ENCODE results near the gene UBA5.
"Not testable (repeated sequence)": the region's sequence is repeated elsewhere in the genome, so short reads cannot be mapped to it uniquely, and the experiment has no call there.

UBA5 gene

GRCh38 chr3:132637590-132637989 lies 22.5 kb upstream of the UBA5 start:
- Histone ChIP-seq H3K9me3 (ENCODE audit: control extremely low read depth in 1 of 5, control insufficient read depth in 4 of 5, insufficient read depth in 2 of 5, low read depth in 1 of 5, low read length in 4 of 5) (no peaks in the 10 kb centered on the region), H3K36me3 (ENCODE audit: control insufficient read depth in 4 of 4, insufficient read depth in 4 of 4, low read length in 3 of 4) (peaks cover 0 to 19% (median 11%) of the 10 kb centered on the region in 4 experiments), H3K4me1 (ENCODE audit: control extremely low read depth in 1 of 4, control insufficient read depth in 4 of 4, insufficient read depth in 4 of 4, low read length in 3 of 4) (no peaks in the 10 kb centered on the region), H3K27ac (ENCODE audit: insufficient read depth in 1 of 2, low read depth in 1 of 2, low read length in 2 of 2, poor library complexity in 1 of 2, severe bottlenecking in 2 of 2) (no peak overlapping the region), H3K27me3 (replicated peaks in 2 of 5; ENCODE audit: control insufficient read depth in 4 of 5, insufficient read depth in 5 of 5, low read length in 4 of 5) (no peaks in the 10 kb centered on the region), H3K4me3 (ENCODE audit: control insufficient read depth in 1 of 7, extremely low read depth in 1 of 7, insufficient read depth in 4 of 7, low read depth in 2 of 7, low read length in 6 of 7) (no peak overlapping the region)
- WGBS (ENCODE audit: insufficient coverage): no CpG with 5 or more reads among the region's 1 CpG
- no peak for DNase-seq
- ChIA-PET CTCF (interaction anchor here (1.9 to 6.7 kb wide), 2 partner anchors 101 to 111 kb away, joined by 5 to 179 read pairs; no protein-coding TSS in a partner anchor), POLR2A (no interaction called here)

GRCh38 chr3:132638706-132639105 lies 21.4 kb upstream of the UBA5 start:
- peaks cover 0 to 3% (median 1%) of the 10 kb centered on the region in 4 experiments for H3K4me1 ChIP-seq (ENCODE audit: control extremely low read depth in 1 of 4, control insufficient read depth in 4 of 4, insufficient read depth in 4 of 4, low read length in 3 of 4)
- CTCF ChIA-PET: interaction anchor here (1.0 to 6.7 kb wide), 6 partner anchors 8 to 112 kb away, joined by 3 to 179 read pairs (median 4); no protein-coding TSS in a partner anchor
- POLR2A ChIA-PET: no interaction called here

GRCh38 chr3:132641427-132641826 lies 18.7 kb upstream of the UBA5 start:
- not testable (repeated sequence) for H3K27me3 ChIP-seq (replicated peaks in 2 of 5; ENCODE audit: control insufficient read depth in 4 of 5, insufficient read depth in 5 of 5, low read length in 4 of 5); H3K4me1 ChIP-seq (ENCODE audit: control extremely low read depth in 1 of 4, control insufficient read depth in 4 of 4, insufficient read depth in 4 of 4, low read length in 3 of 4); DNase-seq; H3K27ac ChIP-seq (ENCODE audit: insufficient read depth in 1 of 2, low read depth in 1 of 2, low read length in 2 of 2, poor library complexity in 1 of 2, severe bottlenecking in 2 of 2); H3K4me3 ChIP-seq (ENCODE audit: control insufficient read depth in 1 of 7, extremely low read depth in 1 of 7, insufficient read depth in 4 of 7, low read depth in 2 of 7, low read length in 6 of 7); H3K9me3 ChIP-seq (ENCODE audit: control extremely low read depth in 1 of 5, control insufficient read depth in 4 of 5, insufficient read depth in 2 of 5, low read depth in 1 of 5, low read length in 4 of 5)
- 100% methylated on average over 2 of the region's 2 CpGs for WGBS (ENCODE audit: insufficient coverage)
- POLR2A ChIA-PET: interaction anchor here (0.6 to 1.2 kb wide), 3 partner anchors 101 to 192 kb away, joined by 3 to 6 read pairs (median 4); no protein-coding TSS in a partner anchor
- peaks cover 0 to 15% (median 8%) of the 10 kb centered on the region in 4 experiments for H3K36me3 ChIP-seq (ENCODE audit: control insufficient read depth in 4 of 4, insufficient read depth in 4 of 4, low read length in 3 of 4)
- CTCF ChIA-PET: interaction anchor here (0.9 to 6.7 kb wide), 17 partner anchors 10 to 284 kb away, joined by 3 to 179 read pairs (median 4); no protein-coding TSS in a partner anchor

More at GRCh38 chr3:132638706-132639105, 21.4 kb upstream of the UBA5 start:
- H3K27me3 ChIP-seq (replicated peaks in 2 of 5; ENCODE audit: control insufficient read depth in 4 of 5, insufficient read depth in 5 of 5, low read length in 4 of 5): no peaks in the 10 kb centered on the region
- DNase-seq: no peak
- no peaks in the 10 kb centered on the region for H3K9me3 ChIP-seq (ENCODE audit: control extremely low read depth in 1 of 5, control insufficient read depth in 4 of 5, insufficient read depth in 2 of 5, low read depth in 1 of 5, low read length in 4 of 5)
- H3K27ac ChIP-seq (ENCODE audit: insufficient read depth in 1 of 2, low read depth in 1 of 2, low read length in 2 of 2, poor library complexity in 1 of 2, severe bottlenecking in 2 of 2): no peak overlapping the region
- peaks cover 0 to 19% (median 11%) of the 10 kb centered on the region in 4 experiments for H3K36me3 ChIP-seq (ENCODE audit: control insufficient read depth in 4 of 4, insufficient read depth in 4 of 4, low read length in 3 of 4)
- no peak overlapping the region for H3K4me3 ChIP-seq (ENCODE audit: control insufficient read depth in 1 of 7, extremely low read depth in 1 of 7, insufficient read depth in 4 of 7, low read depth in 2 of 7, low read length in 6 of 7)

GRCh38 chr3:132641837-132642538 lies 18.1 kb upstream of the UBA5 start:
- DNase-seq: peak; percentile 45 to 72 (median 62)

GRCh38 chr3:132642539-132642847 lies 17.6 kb upstream of the UBA5 start:
- no peaks in the 10 kb centered on the region for H3K9me3 ChIP-seq (ENCODE audit: control extremely low read depth in 1 of 5, control insufficient read depth in 4 of 5, insufficient read depth in 2 of 5, low read depth in 1 of 5, low read length in 4 of 5)
- no peak overlapping the region for H3K4me3 ChIP-seq (ENCODE audit: control insufficient read depth in 1 of 7, extremely low read depth in 1 of 7, insufficient read depth in 4 of 7, low read depth in 2 of 7, low read length in 6 of 7)
- POLR2A ChIA-PET: interaction anchor here (0.6 kb wide), 1 partner anchor 103 kb away, joined by 3 read pairs; no protein-coding TSS in a partner anchor
- H3K27ac ChIP-seq (ENCODE audit: insufficient read depth in 1 of 2, low read depth in 1 of 2, low read length in 2 of 2, poor library complexity in 1 of 2, severe bottlenecking in 2 of 2): no peak overlapping the region
- H3K4me1 ChIP-seq (ENCODE audit: control extremely low read depth in 1 of 4, control insufficient read depth in 4 of 4, insufficient read depth in 4 of 4, low read length in 3 of 4): peaks cover 0 to 3% (median 1%) of the 10 kb centered on the region in 4 experiments
- peaks cover 0 to 15% (median 8%) of the 10 kb centered on the region in 4 experiments for H3K36me3 ChIP-seq (ENCODE audit: control insufficient read depth in 4 of 4, insufficient read depth in 4 of 4, low read length in 3 of 4)
- no peak for DNase-seq
- CTCF ChIA-PET: interaction anchor here (0.7 to 6.7 kb wide), 18 partner anchors 10 to 300 kb away, joined by 3 to 179 read pairs (median 4); no protein-coding TSS in a partner anchor
- H3K27me3 ChIP-seq (replicated peaks in 2 of 5; ENCODE audit: control insufficient read depth in 4 of 5, insufficient read depth in 5 of 5, low read length in 4 of 5): no peaks in the 10 kb centered on the region
- WGBS (ENCODE audit: insufficient coverage): no CpG with 5 or more reads among the region's 2 CpGs

More at GRCh38 chr3:132641837-132642538, 18.1 kb upstream of the UBA5 start:
- Histone ChIP-seq H3K4me3 (ENCODE audit: control insufficient read depth in 1 of 7, extremely low read depth in 1 of 7, insufficient read depth in 4 of 7, low read depth in 2 of 7, low read length in 6 of 7) (no peak overlapping the region), H3K4me1 (ENCODE audit: control extremely low read depth in 1 of 4, control insufficient read depth in 4 of 4, insufficient read depth in 4 of 4, low read length in 3 of 4) (peaks cover 0 to 3% (median 1%) of the 10 kb centered on the region in 4 experiments), H3K27ac (ENCODE audit: insufficient read depth in 1 of 2, low read depth in 1 of 2, low read length in 2 of 2, poor library complexity in 1 of 2, severe bottlenecking in 2 of 2) (no peak overlapping the region), H3K36me3 (ENCODE audit: control insufficient read depth in 4 of 4, insufficient read depth in 4 of 4, low read length in 3 of 4) (peaks cover 0 to 15% (median 8%) of the 10 kb centered on the region in 4 experiments), H3K27me3 (replicated peaks in 2 of 5; ENCODE audit: control insufficient read depth in 4 of 5, insufficient read depth in 5 of 5, low read length in 4 of 5) (no peaks in the 10 kb centered on the region), H3K9me3 (ENCODE audit: control extremely low read depth in 1 of 5, control insufficient read depth in 4 of 5, insufficient read depth in 2 of 5, low read depth in 1 of 5, low read length in 4 of 5) (no peaks in the 10 kb centered on the region)
- ChIA-PET CTCF (interaction anchor here (0.7 to 6.7 kb wide), 22 partner anchors 10 to 300 kb away, joined by 3 to 179 read pairs (median 4); no protein-coding TSS in a partner anchor), POLR2A (interaction anchor here (0.6 to 1.2 kb wide), 3 partner anchors 102 to 193 kb away, joined by 3 to 4 read pairs (median 3); no protein-coding TSS in a partner anchor)
- WGBS (ENCODE audit: insufficient coverage): 100% methylated on average over 2 of the region's 5 CpGs

- no peak for DNase-seq
- Histone ChIP-seq H3K4me3 (ENCODE audit: control insufficient read depth in 1 of 7, extremely low read depth in 1 of 7, insufficient read depth in 4 of 7, low read depth in 2 of 7, low read length in 6 of 7) (no peak overlapping the region), H3K4me1 (ENCODE audit: control extremely low read depth in 1 of 4, control insufficient read depth in 4 of 4, insufficient read depth in 4 of 4, low read length in 3 of 4) (peaks cover 0 to 3% (median 1%) of the 10 kb centered on the region in 4 experiments), H3K27ac (ENCODE audit: insufficient read depth in 1 of 2, low read depth in 1 of 2, low read length in 2 of 2, poor library complexity in 1 of 2, severe bottlenecking in 2 of 2) (no peak overlapping the region), H3K27me3 (replicated peaks in 2 of 5; ENCODE audit: control insufficient read depth in 4 of 5, insufficient read depth in 5 of 5, low read length in 4 of 5) (no peaks in the 10 kb centered on the region), H3K36me3 (ENCODE audit: control insufficient read depth in 4 of 4, insufficient read depth in 4 of 4, low read length in 3 of 4) (peaks cover 0 to 11% (median 5%) of the 10 kb centered on the region in 4 experiments), H3K9me3 (ENCODE audit: control extremely low read depth in 1 of 5, control insufficient read depth in 4 of 5, insufficient read depth in 2 of 5, low read depth in 1 of 5, low read length in 4 of 5) (no peaks in the 10 kb centered on the region)
- CTCF ChIA-PET: interaction anchor here (0.9 to 6.7 kb wide), 13 partner anchors 9 to 301 kb away, joined by 3 to 179 read pairs (median 4); no protein-coding TSS in a partner anchor
- WGBS (ENCODE audit: insufficient coverage): 67% methylated on average over 2 of the region's 2 CpGs
- POLR2A ChIA-PET: interaction anchor here (1.0 kb wide), 1 partner anchor 109 kb away, joined by 3 read pairs; no protein-coding TSS in a partner anchor
Measured at GRCh38 chr3:132643366-132643765, 16.8 kb upstream of the UBA5 start.
